Fibroblast of lung (primary cell): ENCODE data around the gene TTC23.

Experiments used
- EZH2 ChIP-seq: IDR thresholded peaks from 2 replicates; pipeline ENCODE4 v1.5.1; 2012; ENCODE audit warnings: low read length, control low read depth, mild to moderate bottlenecking; ENCODE audit errors: missing control alignments
- TF ChIP-seq, protein P1 (sequence below), 2 donors: IDR thresholded peaks in 1 of 2; conservative IDR thresholded peaks in 1 of 2; 1 replicate in 1 of 2; 2 replicates in 1 of 2; pipeline ENCODE4 v1.5.1; 2011 to 2012; ENCODE audit warnings: low read length in 2 of 2, control low read depth in 1 of 2, inconsistent platforms in 1 of 2, low read depth in 1 of 2, mild to moderate bottlenecking in 1 of 2

GRCh38 chr15:99279827-99280226 is 30.4 kb upstream of the TTC23 start:
- TF ChIP-seq EZH2, result no peak
- TF ChIP-seq, protein P1, sequence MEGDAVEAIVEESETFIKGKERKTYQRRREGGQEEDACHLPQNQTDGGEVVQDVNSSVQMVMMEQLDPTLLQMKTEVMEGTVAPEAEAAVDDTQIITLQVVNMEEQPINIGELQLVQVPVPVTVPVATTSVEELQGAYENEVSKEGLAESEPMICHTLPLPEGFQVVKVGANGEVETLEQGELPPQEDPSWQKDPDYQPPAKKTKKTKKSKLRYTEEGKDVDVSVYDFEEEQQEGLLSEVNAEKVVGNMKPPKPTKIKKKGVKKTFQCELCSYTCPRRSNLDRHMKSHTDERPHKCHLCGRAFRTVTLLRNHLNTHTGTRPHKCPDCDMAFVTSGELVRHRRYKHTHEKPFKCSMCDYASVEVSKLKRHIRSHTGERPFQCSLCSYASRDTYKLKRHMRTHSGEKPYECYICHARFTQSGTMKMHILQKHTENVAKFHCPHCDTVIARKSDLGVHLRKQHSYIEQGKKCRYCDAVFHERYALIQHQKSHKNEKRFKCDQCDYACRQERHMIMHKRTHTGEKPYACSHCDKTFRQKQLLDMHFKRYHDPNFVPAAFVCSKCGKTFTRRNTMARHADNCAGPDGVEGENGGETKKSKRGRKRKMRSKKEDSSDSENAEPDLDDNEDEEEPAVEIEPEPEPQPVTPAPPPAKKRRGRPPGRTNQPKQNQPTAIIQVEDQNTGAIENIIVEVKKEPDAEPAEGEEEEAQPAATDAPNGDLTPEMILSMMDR (conservative IDR thresholded peaks at IDR 0.05 in 1 of 2, IDR thresholded peaks at IDR 0.05 in 1 of 2; ENCODE audit: low read depth in 1 of 2, low read length in 2 of 2), result no peak
